HuH-7 (cell line): Measurements from ENCODE around the gene STYXL1.

Experiments
- DNase-seq: peaks from one replicate; pipeline ENCODE4 v3.0.0; 2011; ENCODE audit warnings: low spot score

STYXL1 gene

GRCh38 chr7:75955331-75955955 lies 92.4 kb downstream of the STYXL1 start:
- DNase-seq: no peak

GRCh38 chr7:75953931-75954330 lies 93.9 kb downstream of the STYXL1 start:
- DNase-seq: no peak

GRCh38 chr7:75953431-75953830 lies 94.4 kb downstream of the STYXL1 start:
- DNase-seq: no peak

GRCh38 chr7:75951506-75951905 lies 96.3 kb downstream of the STYXL1 start:
- peak; percentile 41 for DNase-seq

GRCh38 chr7:75950111-75950681 lies 97.6 kb downstream of the STYXL1 start:
- no peak for DNase-seq

- no peak for DNase-seq
These were observed 99.6 kb downstream of the STYXL1 start for GRCh38 chr7:75948179-75948578.
